Measurements from ENCODE around the gene SCYGR3. TPM values are rescaled to one million over a fixed set of nuclear protein-coding genes. Genes with fewer than 3 reads are reported as not detected.

Gene SCYGR3
- total and polyA plus RNA-seq, 4 donors = not detected

GRCh38 chr2:227625420-227625819, 10.8 kb upstream of the SCYGR3 start:
- TF ChIP-seq CTCF (IDR thresholded peaks at IDR 0.05; ENCODE audit: control extremely low read depth, extremely low read depth) = no peak
- no peak for DNase-seq
- WGBS, 2 donors = 58 to 64% methylated on average over 2 of the region's 2 CpGs
- no peak overlapping the region for H3K9ac ChIP-seq (ENCODE audit: insufficient read depth in 1 of 2, low read length in 2 of 2)
- no peaks in the 10 kb centered on the region for H3K36me3 ChIP-seq (ENCODE audit: control insufficient read depth in 4 of 4, insufficient read depth in 4 of 4, low read length in 4 of 4)
- H3K9me3 ChIP-seq (ENCODE audit: control insufficient read depth in 4 of 4, insufficient read depth in 3 of 4, low read length in 3 of 4) = peaks cover 0 to 6% (median 2%) of the 10 kb centered on the region in 4 donors
- no peak overlapping the region for H3K27ac ChIP-seq (ENCODE audit: low read depth in 1 of 2, low read length in 1 of 2)
- H3K4me1 ChIP-seq (ENCODE audit: control insufficient read depth in 5 of 5, insufficient read depth in 5 of 5, low read length in 5 of 5) = no peaks in the 10 kb centered on the region
- ATAC-seq (ENCODE audit: insufficient read depth, low FRiP score) = no peak
- no peak overlapping the region for H3K4me3 ChIP-seq
- H3K27me3 ChIP-seq (ENCODE audit: control insufficient read depth in 3 of 3, insufficient read depth in 3 of 3, low read length in 2 of 3) = no peaks in the 10 kb centered on the region

- no peak for TF ChIP-seq CTCF (IDR thresholded peaks at IDR 0.05; ENCODE audit: control extremely low read depth, extremely low read depth)
- ATAC-seq (ENCODE audit: insufficient read depth, low FRiP score) (no peak), DNase-seq (no peak)
- Histone ChIP-seq H3K36me3 (ENCODE audit: control insufficient read depth in 4 of 4, insufficient read depth in 4 of 4, low read length in 4 of 4) (no peaks in the 10 kb centered on the region), H3K9ac (ENCODE audit: insufficient read depth in 1 of 2, low read length in 2 of 2) (no peak overlapping the region), H3K27ac (ENCODE audit: low read depth in 1 of 2, low read length in 1 of 2) (no peak overlapping the region), H3K4me1 (ENCODE audit: control insufficient read depth in 5 of 5, insufficient read depth in 5 of 5, low read length in 5 of 5) (no peaks in the 10 kb centered on the region), H3K4me3 (no peak overlapping the region), H3K27me3 (ENCODE audit: control insufficient read depth in 3 of 3, insufficient read depth in 3 of 3, low read length in 2 of 3) (no peaks in the 10 kb centered on the region), H3K9me3 (ENCODE audit: control insufficient read depth in 4 of 4, insufficient read depth in 3 of 4, low read length in 3 of 4) (peaks cover 0 to 6% (median 2%) of the 10 kb centered on the region in 4 donors)
These were observed 8.6 kb upstream of the SCYGR3 start for GRCh38 chr2:227623226-227623625.

GRCh38 chr2:227617316-227618230, 2.9 kb upstream of the SCYGR3 start, which contains the start of gene SCYGR4:
SCYGR4 (plus strand) TSS chr2:227617498; CDS start chr2:227617498, 0 bp downstream.
- Histone ChIP-seq H3K9me3 (ENCODE audit: control insufficient read depth in 4 of 4, insufficient read depth in 3 of 4, low read length in 3 of 4) (peaks cover 0 to 6% (median under 1%) of the 10 kb centered on the region in 4 donors), H3K4me3 (no peak within 1 kb of the TSS), H3K27me3 (ENCODE audit: control insufficient read depth in 3 of 3, insufficient read depth in 3 of 3, low read length in 2 of 3) (no peaks in the 10 kb centered on the region), H3K36me3 (ENCODE audit: control insufficient read depth in 4 of 4, insufficient read depth in 4 of 4, low read length in 4 of 4) (no peaks in the 10 kb centered on the region), H3K9ac (ENCODE audit: insufficient read depth in 1 of 2, low read length in 2 of 2) (no peak within 1 kb of the TSS), H3K27ac (ENCODE audit: low read depth in 1 of 2, low read length in 1 of 2) (no peak within 1 kb of the TSS), H3K4me1 (ENCODE audit: control insufficient read depth in 5 of 5, insufficient read depth in 5 of 5, low read length in 5 of 5) (no peaks in the 10 kb centered on the region)
- TF ChIP-seq CTCF (IDR thresholded peaks at IDR 0.05; ENCODE audit: control extremely low read depth, extremely low read depth) = no peak
- no peak for ATAC-seq (ENCODE audit: insufficient read depth, low FRiP score)
- 82 to 83% methylated on average over 20 of the region's 20 CpGs for WGBS, 2 donors
- DNase-seq = no peak
